M059J (cell line): Measurements from ENCODE around the gene CGB8. TPM values are rescaled to one million over a fixed set of nuclear protein-coding genes. Genes with fewer than 3 reads are reported as not detected.
"Not testable (repeated sequence)": the region's sequence is repeated elsewhere in the genome, so short reads cannot be mapped to it uniquely, and the experiment has no call there.

ENCODE experiments used
- DNase-seq: peaks from one replicate; pipeline ENCODE4 v3.0.0-alpha.2; 2012; ENCODE audit warnings: low read depth
- total RNA-seq: library from RNA; depleted of rRNA; stranded (reverse); fragments of >200 nt; shearing (Covaris generic); gene quantifications from 2 replicates; pipeline ENCODE4 v1.2.3, GENCODE V29; 2014; rRNA removed

The CGB8 gene
- total RNA-seq = 15.7 and 21.3 TPM in 2 replicates

DNA sequence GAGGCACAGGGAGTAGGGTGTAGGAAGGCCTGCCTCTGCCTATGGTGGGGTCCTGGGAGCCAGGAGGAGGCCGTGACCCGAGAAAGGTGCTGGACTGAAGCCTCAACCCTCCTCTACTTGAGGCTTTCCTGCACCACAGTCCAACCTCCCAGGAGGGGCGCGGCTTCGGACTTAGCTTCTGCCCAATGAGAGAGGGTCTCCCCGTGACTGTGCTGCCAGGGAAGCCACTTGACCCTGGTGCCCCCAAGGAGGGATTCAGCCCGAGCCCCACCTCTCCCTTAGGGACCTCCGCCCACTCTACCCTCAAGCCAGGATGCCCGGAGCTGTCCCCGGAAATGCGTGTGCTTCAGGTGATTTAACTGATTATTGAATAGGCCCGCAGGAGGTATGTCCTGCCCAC, at the start of gene CGB8:
Gene CGB8 (minus strand): TSS at position 101 of the 400 bp plus-strand sequence. CDS start 372 bp downstream, outside the sequence.
- DNase-seq = not testable (repeated sequence)

DNA sequence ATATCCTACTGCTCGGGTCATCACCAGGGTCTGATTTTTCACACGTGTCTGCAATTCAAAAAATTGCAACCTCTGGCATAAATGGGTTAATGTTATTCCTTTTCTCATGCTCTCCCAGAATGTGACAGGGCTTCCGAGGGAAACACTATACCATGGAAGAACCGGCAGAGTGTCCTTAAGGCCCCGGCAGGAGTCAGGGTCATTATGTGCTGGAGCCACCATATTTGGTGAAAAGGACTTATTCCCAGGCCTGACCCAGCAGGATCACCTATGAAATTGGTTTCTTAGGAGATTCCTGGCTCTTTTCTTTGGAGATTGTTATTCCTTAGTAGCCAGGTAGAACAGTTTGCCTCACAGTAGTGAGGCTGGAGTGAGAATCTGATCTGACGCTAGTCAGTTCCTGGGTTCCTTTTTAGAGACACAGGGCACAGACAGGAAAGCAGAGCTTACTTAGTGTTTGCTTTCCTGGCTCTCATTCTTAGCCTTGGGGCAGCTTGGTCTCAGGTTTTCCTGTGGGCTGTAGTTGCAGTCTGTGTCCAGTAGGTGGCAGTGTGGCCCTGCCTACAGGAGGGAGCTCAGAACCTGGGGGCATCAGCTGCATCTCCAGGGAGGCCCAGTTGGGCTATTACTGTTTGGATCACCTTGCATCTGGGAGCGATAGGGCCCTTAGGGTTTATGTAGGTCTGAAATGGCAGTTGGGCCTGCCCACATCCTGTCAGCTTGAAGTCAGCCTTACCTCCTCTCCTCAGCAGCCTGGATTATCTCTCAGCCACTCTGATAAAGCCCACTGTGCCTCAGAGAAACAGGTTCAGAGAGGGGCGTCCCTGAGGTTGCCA, 48.8 kb upstream of the CGB8 start:
- peak; percentile 75 for DNase-seq

DNA sequence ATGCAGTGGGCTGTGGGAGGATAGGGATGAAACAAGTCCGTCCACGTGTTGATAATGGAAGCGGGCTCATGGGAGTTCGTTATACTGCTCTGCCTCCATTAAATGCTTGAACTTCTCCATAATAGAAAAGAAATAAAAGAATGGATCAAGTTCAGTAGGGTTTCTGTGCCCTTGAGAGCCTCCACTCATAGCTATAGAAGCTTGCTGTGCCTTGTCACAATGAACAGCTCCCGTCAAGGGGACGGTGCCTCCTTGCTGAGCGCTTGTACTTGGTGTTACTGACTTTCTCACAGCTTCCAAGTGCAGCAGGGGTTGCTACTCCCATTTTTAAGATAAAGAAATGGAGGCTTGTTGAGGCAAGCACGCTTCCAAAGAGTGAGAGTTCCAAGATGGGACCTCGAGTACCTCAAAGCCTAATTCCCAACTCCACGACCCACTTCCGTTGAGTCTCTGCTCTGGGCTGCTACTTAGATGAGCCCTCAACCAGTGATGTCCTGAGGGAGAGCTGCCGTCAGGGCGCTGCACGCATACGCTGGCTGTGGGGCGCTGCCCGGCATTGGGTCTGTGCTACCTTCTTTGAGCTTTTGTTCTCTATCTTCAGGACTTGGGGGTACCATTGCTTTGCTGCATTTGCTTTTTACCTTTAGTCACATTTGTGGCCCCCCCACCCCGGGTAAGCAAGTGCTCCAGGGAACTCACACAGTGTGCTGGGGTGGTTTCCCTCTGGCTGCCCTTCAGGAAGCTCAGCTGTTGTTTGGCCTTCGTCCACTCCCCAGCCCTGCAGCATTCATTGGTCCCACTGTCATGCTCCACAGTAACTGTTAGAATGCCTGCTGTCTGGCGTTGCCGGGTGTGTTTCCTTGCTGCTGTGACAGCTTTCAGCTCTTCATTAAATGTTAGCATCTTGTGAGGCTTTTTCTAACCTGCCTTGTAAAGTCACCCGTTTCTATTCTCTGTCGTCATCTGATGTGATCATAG, 45.9 kb upstream of the CGB8 start:
- no peak for DNase-seq

DNA sequence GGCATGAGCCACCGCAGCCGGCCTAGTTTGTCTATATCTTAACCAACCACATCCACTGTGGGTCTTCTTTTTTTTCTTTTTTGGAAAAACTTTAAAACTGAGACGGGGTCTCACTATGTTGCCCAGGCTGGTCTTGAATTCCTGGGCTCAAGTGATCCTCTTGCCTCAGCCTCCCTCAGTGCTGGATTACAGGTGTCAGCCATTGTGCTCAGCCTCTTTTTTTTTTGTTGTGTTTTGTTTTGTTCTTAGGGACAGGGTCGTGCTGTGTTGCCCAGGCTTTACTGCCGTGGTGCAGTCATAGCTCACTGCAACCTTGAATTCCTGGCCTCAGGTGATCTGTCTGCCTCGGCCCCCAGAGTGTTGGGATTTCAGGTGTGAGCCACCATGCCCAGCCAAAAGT, 43.8 kb upstream of the CGB8 start:
- DNase-seq = no peak

DNA sequence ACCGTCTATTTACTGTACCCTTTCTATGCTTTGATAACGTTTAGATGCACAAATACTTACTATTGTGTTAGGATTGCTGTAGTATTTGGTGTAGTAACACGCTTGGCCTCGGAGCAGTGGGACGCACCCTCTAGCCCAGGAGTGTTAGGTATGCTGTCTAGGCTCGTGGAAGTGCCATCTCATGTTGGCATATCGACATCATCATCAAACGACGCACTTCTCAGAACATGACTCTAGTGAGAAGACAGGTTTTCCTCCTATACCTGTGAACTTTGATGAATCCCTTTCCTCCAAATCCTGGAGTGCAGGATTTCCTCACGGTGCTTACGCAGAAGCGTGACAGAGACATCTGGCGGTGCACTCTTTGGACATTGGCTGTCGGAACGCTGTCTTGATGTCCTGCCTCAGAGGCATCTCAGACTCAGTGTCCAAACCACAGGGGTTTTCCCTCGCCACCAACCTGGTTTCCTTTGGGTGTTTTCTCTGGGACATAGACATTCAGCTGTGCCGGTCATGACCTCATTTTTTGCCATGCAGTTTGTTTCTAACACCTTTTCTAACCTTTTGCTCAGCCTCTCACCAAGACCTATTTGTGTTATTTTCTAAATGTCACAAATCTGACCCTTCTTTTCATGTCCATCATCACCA, 42.6 kb upstream of the CGB8 start:
- DNase-seq = no peak

DNA sequence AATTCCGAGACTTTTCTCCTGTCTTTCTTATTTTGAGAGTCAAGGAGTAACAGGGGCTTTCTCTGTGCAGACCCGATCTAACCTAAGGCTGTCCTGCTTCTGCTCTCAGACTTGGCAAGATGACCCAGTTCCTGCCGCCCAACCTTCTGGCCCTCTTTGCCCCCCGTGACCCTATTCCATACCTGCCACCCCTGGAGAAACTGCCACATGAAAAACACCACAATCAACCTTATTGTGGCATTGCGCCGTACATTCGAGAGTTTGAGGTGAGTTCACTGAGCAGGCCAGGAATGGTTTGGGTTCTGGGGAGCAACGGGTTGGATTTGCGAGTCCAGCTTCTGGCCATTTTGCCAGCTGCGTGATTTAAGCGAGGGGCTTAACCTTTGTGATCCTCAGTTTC, 37.4 kb upstream of the CGB8 start:
- DNase-seq = no peak

DNA sequence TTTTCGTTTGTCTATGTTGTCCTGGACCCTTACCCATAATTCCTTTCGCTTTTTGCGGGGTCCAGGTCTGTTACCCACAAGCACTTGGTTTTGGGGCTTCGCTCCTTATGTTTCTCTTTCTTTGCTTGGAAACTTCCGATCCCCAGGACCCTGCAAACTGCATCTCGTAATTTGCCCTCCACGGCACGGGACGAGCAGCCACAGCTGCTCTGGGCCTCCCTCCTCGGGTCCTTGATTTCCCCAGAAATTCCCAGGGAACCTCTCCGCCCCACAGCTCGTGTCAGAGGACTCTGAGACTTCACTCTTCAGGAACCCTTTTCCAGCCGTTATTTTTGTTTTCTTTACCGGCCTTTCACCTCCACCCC, 36.9 kb upstream of the CGB8 start:
- no peak for DNase-seq

DNA sequence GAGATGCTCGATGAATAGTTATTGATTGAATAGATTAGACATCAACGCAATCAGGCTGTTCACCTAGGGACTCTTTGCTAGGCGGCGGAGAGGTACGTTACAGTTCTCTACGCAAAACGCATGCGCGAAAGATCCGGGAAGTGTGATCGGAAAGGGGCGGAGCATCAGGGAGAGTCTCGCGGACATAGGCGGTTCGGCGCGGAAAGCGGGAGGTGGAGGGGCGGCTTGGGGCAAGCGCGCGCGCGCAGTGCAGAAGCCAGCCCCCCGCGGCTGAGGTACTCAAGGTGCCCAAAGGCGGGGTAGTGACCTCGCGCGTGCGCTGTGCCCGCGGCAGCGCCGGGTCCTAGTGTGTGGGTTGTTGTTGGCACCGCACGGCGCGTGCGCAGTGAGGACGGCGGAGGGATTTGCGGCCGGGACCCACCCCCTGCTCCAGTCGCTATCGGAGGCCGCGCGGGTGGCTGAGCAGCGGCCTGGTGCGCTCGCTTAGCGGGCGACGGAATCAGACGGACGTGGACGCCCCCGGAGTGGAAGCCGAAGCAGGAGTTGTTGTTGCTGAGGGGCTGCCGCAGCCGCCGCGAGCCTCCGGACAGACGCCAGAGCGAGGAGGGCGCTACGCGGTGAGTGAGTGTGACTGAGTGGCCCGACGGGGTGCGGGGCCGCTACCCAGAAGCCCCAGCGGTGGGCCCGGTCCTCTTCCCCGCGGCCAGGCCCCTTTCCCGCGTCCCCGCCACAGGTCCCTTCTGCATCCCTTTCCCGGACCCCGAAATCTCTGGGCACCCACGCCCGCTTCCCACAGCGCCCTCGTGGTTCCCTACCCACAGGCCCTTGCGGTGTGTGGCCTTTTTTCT, 36.3 kb upstream of the CGB8 start, which contains the start of gene SNRNP70:
Gene SNRNP70 (plus strand): TSS at position 432 of the 848 bp plus-strand sequence. CDS start 964 bp downstream, outside the sequence.
- DNase-seq = peak; percentile 98

DNA sequence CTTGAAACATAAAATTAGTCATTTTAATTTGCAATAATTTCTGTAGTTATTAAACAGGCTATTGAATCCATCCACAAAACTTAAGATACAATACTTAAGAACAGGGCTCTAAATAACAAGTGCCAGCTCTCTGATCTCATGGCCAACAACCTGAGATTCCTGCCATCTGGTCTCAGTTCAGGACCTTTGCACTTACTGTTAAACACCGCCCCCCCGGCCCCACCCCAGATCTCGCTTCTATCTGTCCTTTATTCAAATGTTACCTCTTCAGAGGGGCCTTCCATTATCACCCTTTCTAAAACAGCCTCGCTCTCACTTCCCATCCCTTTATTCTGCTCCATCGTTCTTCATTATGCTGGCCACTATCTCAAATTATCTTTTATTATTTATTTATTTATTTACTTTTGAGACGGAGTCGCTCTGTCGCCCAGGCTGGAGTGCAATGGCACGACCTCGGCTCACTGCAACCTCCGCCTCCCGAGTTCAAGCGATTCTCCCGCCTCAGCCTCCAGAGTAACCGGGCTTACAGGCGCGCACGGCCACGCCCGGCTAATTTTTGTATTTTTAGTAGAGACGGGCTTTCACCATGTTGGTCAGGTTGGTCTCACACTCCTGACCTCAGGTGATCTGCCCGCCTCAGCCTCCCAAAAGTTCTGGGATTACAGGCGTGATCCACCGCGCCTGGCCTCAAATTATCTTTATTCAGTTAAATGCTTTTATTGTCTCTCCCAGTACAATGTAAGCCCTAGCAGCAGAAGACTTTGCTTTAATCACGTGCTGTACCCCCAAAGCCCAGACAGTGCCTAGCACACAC, 35.5 kb upstream of the CGB8 start:
- DNase-seq = no peak

DNA sequence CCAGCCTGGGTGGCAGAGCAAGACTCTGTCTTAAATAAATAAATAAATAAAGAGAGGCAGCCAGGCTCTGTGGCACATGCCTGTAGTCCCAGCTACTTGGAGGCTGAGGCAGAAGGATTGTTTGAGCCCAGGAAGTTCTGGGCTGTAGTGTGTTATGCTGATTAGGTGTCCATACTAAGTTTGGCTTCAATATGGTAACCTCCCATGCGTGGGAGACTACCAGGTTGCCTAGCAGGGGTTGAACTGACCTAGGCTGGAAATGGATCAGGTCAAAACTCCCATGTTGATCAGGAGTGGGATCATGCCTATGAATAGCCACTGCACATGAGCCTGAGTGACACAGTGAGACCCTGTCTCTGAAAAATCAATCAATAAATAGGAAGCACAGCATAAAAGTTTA, 32.4 kb upstream of the CGB8 start:
- no peak for DNase-seq

DNA sequence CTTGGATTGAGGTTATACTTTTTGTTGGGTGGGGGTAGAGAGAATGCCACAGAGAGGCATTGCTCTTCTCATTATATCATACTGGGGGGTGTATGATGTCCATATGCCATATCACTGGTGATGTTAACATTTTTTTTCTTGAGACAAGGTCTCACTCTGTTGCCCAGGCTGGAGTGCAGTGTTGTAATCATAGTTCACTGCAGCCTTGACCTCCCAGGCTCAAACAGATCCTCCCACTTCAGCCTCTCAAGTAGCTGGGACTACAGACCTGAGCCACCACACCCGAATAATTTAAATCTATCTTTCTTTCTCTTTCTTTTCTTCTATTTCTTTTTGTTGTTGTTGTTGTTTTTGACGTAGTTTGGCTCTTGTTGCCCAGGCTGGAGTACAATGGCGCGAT, 31.5 kb upstream of the CGB8 start:
- DNase-seq = no peak

DNA sequence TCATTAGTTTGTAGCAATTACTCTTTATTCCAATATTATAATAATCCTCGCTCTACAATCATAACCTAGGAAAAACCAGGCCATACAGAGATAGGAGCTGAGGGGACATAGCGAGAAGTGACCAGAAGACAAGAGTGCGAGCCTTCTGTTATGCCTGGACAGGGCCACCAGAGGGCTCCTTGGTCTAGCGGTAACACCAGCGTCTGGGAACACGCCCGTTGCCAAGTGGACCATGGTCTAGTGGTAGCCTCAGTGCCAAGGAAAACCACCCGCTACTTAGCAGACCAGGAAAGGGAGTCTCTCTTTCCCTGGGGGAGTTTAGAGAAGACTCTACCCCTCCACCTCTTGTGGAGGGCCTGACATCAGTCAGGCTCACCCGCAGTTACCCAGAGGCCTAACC, 26.0 kb upstream of the CGB8 start:
- peak; percentile 64 for DNase-seq

DNA sequence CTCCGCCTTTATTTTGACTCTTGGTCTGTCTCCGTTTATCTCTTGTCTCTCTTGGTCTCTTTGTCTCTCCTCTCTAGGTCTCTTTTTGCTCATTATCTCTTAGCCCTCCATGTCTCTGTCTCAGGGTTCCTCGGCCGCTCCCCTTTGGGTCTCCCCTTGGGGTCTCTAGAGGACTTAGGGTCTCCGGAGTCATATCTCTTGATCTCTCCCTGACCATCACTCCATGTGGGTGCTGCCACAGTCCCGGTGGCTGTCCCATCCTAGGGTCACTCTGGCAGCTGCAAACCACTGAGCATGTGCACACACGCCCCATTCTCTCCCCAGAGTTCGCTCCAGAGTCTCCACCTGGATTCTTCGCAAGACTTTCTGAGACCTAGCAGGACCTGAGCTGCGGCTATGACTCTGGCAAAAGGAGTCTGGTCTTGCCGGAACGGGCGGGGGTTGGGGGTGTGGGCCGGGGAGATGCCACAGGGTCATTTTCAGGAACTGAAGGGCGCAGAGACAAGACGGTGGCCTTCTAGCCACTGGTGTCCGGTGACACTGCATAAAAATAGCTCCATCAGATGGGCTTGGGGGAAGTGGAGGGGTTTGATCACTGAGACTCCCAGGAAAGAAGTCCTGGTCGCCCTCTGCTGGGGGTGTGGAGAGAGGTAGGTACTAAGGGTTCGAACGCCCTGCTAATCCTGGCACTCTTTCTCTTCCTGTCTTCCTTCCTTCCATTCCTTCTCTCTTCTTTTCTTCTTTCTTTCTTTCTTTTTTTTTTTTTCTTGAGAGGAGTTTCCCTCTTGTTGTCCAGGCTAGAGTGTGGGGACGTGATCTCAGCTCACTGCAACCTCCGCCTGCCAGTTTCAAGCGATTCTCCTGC, 24.8 kb upstream of the CGB8 start:
- DNase-seq = peak; percentile 45

DNA sequence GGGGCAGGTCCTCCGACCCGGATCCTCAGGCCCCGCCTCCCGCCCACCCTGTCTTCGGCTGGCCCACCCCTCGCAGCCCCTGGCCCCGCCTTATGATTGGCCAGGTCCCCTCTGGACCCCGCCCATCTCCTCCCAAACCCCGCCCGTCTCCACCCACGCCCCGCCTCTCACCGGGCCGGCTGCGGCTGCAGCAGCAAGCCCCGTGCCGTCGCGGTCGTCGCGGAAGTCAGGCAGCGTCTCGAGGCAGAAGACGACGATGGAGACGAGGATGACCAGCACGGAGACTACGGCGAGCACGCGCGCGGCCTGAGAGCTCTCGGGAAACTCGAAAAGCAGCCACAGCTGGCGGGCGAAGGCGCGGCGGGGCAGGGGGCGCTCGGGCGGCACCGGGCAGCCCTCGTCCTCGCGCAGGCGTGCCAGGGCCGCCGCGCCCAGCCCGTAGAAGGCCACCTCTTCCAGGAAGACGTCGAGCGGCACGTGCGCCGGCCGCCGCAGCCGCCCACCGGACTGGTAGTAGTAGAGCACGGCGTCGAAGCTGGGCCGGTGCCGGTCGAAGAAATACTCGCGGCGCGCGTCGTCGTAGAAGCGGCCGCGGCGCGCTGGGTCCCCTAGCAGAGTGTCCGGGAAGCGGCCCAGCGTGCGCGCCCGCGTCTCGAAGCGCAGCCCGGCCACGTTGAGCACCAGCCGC, 23.1 kb upstream of the CGB8 start:
- DNase-seq = no peak

DNA sequence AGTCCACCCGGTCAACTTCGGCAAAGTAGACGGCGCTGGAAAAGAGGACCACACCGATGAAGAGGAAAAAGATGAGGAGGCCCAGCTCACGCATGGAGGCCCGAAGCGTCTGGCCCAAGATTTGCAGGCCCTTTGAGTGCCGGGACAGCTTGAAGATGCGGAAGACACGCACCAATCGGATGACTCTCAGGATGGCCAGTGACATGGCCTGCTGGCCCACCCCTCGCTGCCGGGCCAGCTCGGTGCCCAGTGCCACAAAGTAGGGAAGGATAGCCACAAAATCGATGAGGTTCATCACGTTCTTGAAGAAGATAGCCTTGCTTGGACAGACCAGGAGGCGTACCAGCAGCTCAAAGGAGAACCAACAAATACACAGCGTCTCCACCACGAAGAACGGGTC, 21.5 kb upstream of the CGB8 start:
- no peak for DNase-seq

DNA sequence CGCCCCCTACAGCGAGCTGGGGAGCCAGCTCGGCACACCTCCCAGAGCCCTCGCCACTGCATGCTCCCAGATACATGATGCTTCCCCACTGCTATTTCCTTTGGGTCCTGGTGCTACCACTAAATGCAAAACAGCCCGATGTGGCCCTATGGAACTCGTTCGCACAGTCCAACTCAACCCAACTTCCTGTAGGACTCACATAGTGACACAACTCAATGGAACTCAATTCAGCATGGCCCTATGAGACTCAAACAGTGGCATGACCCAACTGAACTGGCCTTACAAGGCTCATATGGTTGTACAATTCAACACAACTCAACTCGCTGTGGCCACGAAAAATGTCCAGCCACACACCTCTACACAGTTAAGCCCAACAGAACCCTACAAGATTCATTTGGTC, 20.1 kb upstream of the CGB8 start:
- peak; percentile 68 for DNase-seq

DNA sequence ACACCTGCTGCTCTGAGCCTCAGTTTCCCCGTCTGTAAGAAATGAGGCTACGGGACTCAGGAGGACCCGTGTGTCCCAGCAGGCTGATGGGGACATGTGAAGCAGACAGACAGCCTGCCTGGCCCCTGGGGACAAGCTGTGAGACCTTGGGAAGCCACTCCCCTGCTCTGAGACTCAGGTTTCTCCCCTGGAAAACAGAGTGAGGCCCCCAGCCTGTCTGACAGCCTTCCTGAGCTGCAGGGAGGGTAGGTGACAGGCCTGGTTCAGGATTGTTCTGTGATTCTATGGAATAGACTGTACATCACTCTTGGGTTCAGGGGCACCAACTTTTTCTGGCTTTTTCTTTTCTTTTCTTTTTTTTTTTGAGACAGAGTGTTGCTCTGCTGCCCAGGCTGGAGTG, 18.6 kb upstream of the CGB8 start:
- DNase-seq = no peak

DNA sequence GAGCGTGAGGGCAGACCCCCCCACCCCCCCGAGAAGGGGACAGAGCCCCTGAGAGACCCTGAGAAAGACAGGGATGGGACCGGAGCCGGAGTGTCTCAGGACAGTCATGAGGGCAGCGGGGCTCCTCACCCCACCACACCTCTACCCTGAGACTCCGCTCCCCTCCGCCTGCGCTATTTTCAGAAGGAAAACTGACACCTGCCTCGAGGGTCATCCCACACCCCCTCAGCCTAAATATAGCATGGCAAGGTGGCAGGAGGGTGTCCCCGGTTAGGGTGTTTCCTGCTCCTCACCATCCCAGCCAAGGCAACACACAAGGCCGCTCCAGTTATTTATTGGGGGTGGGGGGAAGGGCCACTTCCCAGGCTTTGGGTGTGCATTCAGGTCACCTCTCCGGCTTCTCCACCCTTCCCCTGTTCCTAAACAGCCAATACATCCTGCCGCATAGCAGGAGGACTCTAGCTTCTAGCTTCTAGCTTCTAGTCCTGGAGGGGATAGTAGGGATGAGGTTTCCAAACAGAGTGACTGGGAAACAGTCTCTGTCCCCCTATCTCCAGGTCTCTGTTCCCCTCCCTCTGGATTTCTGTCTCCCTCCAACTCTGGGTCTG, 17.1 kb upstream of the CGB8 start:
- no peak for DNase-seq
